ENCODE data around the gene TNIP2.

TNIP2 gene

GRCh38 chr4:2714918-2715317, 41.2 kb downstream of the TNIP2 start:
- no peak for DNase-seq

GRCh38 chr4:2714061-2714770, 41.9 kb downstream of the TNIP2 start:
- DNase-seq, result no peak

GRCh38 chr4:2713337-2713736, 42.8 kb downstream of the TNIP2 start:
- no peak for DNase-seq

GRCh38 chr4:2712261-2712842, 43.8 kb downstream of the TNIP2 start:
- DNase-seq, result no peak

GRCh38 chr4:2702770-2703169, 53.4 kb downstream of the TNIP2 start:
- no peak for DNase-seq

GRCh38 chr4:2702361-2702760, 53.8 kb downstream of the TNIP2 start:
- DNase-seq, result no peak

- DNase-seq, result no peak
Measured at GRCh38 chr4:2700031-2700430, 56.1 kb downstream of the TNIP2 start.

- DNase-seq, result no peak
Measured at GRCh38 chr4:2699534-2699933, 56.6 kb downstream of the TNIP2 start.

- DNase-seq, result no peak
Measured at GRCh38 chr4:2698951-2699505, 57.1 kb downstream of the TNIP2 start.

- DNase-seq, result no peak
Measured at GRCh38 chr4:2698504-2698903, 57.6 kb downstream of the TNIP2 start.

- no peak for DNase-seq
Measured at GRCh38 chr4:2697995-2698414, 58.1 kb downstream of the TNIP2 start.

- DNase-seq, result no peak
Measured at GRCh38 chr4:2696423-2696822, 59.7 kb downstream of the TNIP2 start.

GRCh38 chr4:2695346-2696060, 60.6 kb downstream of the TNIP2 start:
- DNase-seq, result no peak

GRCh38 chr4:2694691-2695090, 61.4 kb downstream of the TNIP2 start:
- DNase-seq, result no peak

- no peak for DNase-seq
Measured at GRCh38 chr4:2691952-2692435, 64.1 kb downstream of the TNIP2 start.

Data from NCI-H524 treated with DMSO at 0.1 percent for 48 hours (cell line).